Hematopoietic multipotent progenitor cell treated with erythropoietin and hydrocortisone succinate and interleukin-3 and kit ligand, for 8 days (in vitro differentiated cells): ENCODE results near the gene PLD3.
A peak's percentile ranks its signal among the peaks of the same experiment; 100 is the strongest.
"Not testable (repeated sequence)": the region's sequence is repeated elsewhere in the genome, so short reads cannot be mapped to it uniquely, and the experiment has no call there.

Experiments
- DNase-seq: peaks from one replicate; pipeline ENCODE4 v3.0.0-alpha.2; 2015

Gene PLD3

GRCh38 chr19:40365613-40366401, 17.3 kb downstream of the PLD3 start:
- DNase-seq, result peak; percentile 75

GRCh38 chr19:40366697-40367561, 18.4 kb downstream of the PLD3 start:
- DNase-seq, result no peak

GRCh38 chr19:40367577-40368434, 19.3 kb downstream of the PLD3 start:
- no peak for DNase-seq

GRCh38 chr19:40369797-40370196, 21.3 kb downstream of the PLD3 start:
- no peak for DNase-seq

GRCh38 chr19:40370253-40370652, 21.8 kb downstream of the PLD3 start:
- DNase-seq, result not testable (repeated sequence)

- DNase-seq, result no peak
These were observed 22.7 kb downstream of the PLD3 start for GRCh38 chr19:40370997-40371801.

GRCh38 chr19:40371802-40372122, 23.3 kb downstream of the PLD3 start:
- no peak for DNase-seq

- no peak for DNase-seq
These were observed 25.6 kb downstream of the PLD3 start for GRCh38 chr19:40374084-40374483.

- DNase-seq, result no peak
These were observed 27.9 kb downstream of the PLD3 start for GRCh38 chr19:40376286-40376862.

- DNase-seq, result no peak
These were observed 29.4 kb downstream of the PLD3 start for GRCh38 chr19:40377876-40378385.

GRCh38 chr19:40378509-40378908, 30.0 kb downstream of the PLD3 start:
- DNase-seq, result no peak

GRCh38 chr19:40379446-40380198, 31.1 kb downstream of the PLD3 start:
- DNase-seq, result no peak

- DNase-seq, result no peak
These were observed 31.9 kb downstream of the PLD3 start for GRCh38 chr19:40380199-40381037.

GRCh38 chr19:40381321-40381720, 32.8 kb downstream of the PLD3 start:
- no peak for DNase-seq

GRCh38 chr19:40383668-40384248, 35.3 kb downstream of the PLD3 start:
- DNase-seq, result no peak

- DNase-seq, result no peak
These were observed 38.7 kb downstream of the PLD3 start for GRCh38 chr19:40387155-40387554.

GRCh38 chr19:40388481-40388880, 40.0 kb downstream of the PLD3 start:
- no peak for DNase-seq

GRCh38 chr19:40389404-40390083, 41.0 kb downstream of the PLD3 start:
- DNase-seq, result no peak
